HG03196 (cell line): ENCODE data around the gene DNAJC12.
A peak's percentile ranks its signal among the peaks of the same experiment; 100 is the strongest.
"Not testable (repeated sequence)": the region's sequence is repeated elsewhere in the genome, so short reads cannot be mapped to it uniquely, and the experiment has no call there.

ENCODE experiments used
- ATAC-seq: cut with Tn5 transposase; IDR thresholded peaks from one replicate; pipeline ENCODE4 v1.9.1; 2021; ENCODE audit not compliant: unreplicated experiment

The DNAJC12 gene

DNA sequence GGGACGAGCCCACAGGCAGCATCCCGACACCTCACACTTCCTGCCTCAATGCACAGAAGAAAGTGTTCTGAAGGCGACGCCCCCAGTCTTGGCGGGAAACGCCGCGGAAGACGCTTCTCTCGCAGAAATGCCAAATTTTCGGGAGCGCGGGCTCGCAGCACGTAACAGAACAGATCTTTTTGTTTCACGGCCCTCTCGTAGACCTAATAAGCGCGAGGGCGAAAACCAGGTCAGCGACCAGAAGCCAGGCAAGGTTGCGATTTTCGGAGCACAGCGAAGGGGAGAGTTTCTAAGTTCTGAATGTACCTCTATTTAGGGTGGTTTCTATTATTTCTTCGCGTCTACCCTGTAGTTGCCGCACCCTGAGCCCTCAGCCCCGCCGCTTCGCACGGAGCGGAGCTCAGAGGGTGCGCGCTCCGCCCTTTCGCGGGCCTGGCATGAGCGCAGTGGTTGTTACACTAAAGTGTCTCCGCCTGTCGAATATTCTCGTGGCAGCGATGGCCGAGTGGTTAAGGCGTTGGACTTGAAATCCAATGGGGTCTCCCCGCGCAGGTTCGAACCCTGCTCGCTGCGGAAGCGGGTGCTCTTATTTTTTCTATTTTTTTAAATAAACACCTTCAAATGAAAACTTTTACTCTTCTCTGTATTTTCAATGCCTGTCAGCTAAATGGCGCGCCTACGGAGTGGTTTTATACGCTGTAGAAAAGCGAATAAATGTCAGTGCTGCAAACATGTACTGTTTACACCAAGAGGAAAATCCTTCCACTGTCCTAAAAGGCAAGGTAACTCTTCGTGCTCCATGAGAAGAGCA lies 73.8 kb downstream of the DNAJC12 start:
- ATAC-seq: peak; percentile 88

DNA sequence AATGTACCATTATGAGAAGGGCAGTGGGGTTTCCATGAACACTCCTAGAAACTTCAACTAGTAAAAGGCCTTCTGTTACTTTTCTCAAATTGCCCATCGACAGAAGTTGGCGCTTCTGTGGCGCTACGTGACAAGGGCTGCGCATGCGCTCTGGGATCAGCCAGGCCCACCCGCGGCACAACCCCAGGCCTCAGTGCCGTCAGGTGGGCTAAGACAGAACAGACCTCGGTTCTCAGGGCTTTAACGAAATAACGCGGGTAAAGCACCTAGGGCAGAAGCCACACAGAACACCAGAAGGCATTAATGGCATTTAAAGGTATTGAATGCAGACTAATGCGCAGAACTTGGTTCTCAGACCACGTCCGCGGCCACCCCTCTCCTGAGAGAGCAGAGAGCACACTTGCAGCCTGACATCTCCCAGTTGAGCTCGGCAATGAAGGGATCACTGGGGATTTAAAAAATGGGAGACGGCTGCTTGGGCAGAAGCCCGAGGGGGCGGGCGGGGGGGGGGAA lies 74.4 kb downstream of the DNAJC12 start:
- peak; percentile 15 for ATAC-seq

DNA sequence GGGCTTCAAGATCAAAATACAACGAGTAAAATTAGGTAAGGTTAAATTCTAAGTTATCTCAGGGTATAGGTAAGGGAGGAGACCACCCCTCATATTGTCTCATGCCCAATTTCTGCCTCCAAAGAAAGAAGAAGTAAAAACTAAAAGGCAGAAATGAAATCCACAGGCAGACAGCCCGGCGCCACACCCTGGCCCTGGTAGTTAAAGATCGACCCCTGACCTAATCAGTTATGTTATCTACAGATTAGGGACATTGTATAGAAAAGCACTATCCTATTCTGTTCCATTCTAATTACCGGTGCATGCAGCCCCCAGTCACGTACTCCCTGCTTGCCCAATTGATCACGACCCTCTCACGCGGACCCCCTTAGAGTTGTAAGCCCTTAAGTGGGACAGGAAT lies 75.4 kb downstream of the DNAJC12 start:
- ATAC-seq: not testable (repeated sequence)

DNA sequence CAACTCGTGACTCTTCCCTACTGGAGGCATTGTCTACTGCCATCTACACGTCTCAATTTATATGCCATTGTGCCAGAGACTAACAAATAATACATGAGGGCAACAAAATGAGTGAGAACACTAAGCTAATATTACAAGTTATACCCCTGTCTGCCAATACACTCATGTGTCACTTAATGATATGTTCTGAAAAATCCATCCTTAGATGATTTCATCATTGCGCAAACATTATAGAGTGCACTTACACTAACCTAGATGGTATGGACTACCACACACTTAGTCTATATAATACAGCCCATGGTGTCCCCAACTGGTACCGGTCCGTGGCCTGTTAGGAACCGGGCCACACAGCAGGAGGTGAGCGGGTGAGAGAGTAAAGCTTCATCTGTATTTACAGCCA lies 77.7 kb downstream of the DNAJC12 start:
- ATAC-seq: no peak
